HepG2 (cell line): ENCODE data around the gene LDB2. TPM values are rescaled to one million over a fixed set of nuclear protein-coding genes. Genes with fewer than 3 reads are reported as not detected.

Source experiments
- ATAC-seq: fragments of 200-7000 bp; cut with Tn5 transposase; 3 replicates; pipeline ENCODE4 v1.9.1; 2020; ENCODE audit warnings: mild to moderate bottlenecking, moderate library complexity
- BruUV-seq: library from RNA; stranded (reverse); fragments of 400-500 nt; replicated peaks from 2 replicates; lab custom pipeline; 2021; lab: Mats Ljungman, UMichigan
- CTCF ChIA-PET: fragments of 300-600 bp; formaldehyde crosslinking; extraction: SDS; loops from one replicate; lab custom pipeline; 2021; ENCODE audit warnings: low total read pairs, inconsistent platforms, low intra/inter-chr PET ratio; lab: Yijun Ruan, JAX
- POLR2A ChIA-PET: fragments of 350-600 bp; sonication (Branson Sonifier 250); formaldehyde crosslinking; loops from one replicate; lab custom pipeline; 2020; ENCODE audit warnings: antibody characterized with exemption, inconsistent platforms; lab: Yijun Ruan, JAX
- DNase-seq: peaks from one replicate; pipeline ENCODE4 v3.0.0-alpha.2; 2015; ENCODE audit warnings: low spot score
- FAIRE-seq: peaks from 3 replicates; lab custom pipeline; 2011; peaks lifted over from hg19 to GRCh38; lab: Jason Lieb, UNC
- H2AFZ ChIP-seq: one replicate; pipeline ENCODE4 v1.6.1; 2011; ENCODE audit warnings: low read length, inconsistent platforms
- H3K27ac ChIP-seq: fragments of 300-600 bp; 3 replicates; pipeline ENCODE4 v1.8.0; 2011; ENCODE audit warnings: mixed run types, mild to moderate bottlenecking, mixed read lengths, low read length, inconsistent platforms; ENCODE audit not compliant: insufficient read depth; ENCODE audit errors: extremely low read length
- H3K27me3 ChIP-seq, 2 experiments: fragments of 200-600 bp in 1 of 2; 2 replicates in 1 of 2; 3 replicates in 1 of 2; pipeline versions ENCODE4 v1.6.0 to v1.8.0; 2011; ENCODE audit warnings: low read length in 2 of 2, mild to moderate bottlenecking in 2 of 2, moderate library complexity in 2 of 2, inconsistent platforms in 1 of 2; ENCODE audit not compliant: insufficient read depth in 2 of 2, control insufficient read depth in 1 of 2
- H3K36me3 ChIP-seq, 2 experiments: fragments of 200-600 bp in 1 of 2; replicated peaks in 1 of 2; 2 replicates in 1 of 2; 3 replicates in 1 of 2; pipeline versions ENCODE4 v1.5.1 to v1.8.0; 2011; ENCODE audit warnings: low read length in 2 of 2, inconsistent platforms in 1 of 2; ENCODE audit not compliant: insufficient read depth in 2 of 2, control insufficient read depth in 1 of 2
- H3K4me1 ChIP-seq: 2 replicates; pipeline ENCODE4 v1.5.1; 2012; ENCODE audit warnings: low read length, inconsistent platforms; ENCODE audit not compliant: insufficient read depth
- H3K4me2 ChIP-seq: 2 replicates; pipeline ENCODE4 v1.6.0; 2011; ENCODE audit warnings: low read depth, low read length, inconsistent platforms
- H3K4me3 ChIP-seq, 3 experiments: fragments of 200-600 bp in 1 of 3; sonication (generic), shearing (Covaris generic) in 1 of 3; replicated peaks in 1 of 3; 2 replicates each; pipeline ENCODE4 v1.5.1; 2011 to 2016; ENCODE audit warnings: low read length in 3 of 3, inconsistent platforms in 2 of 3, low read depth in 2 of 3, mild to moderate bottlenecking in 2 of 3, control low read depth in 1 of 3, mixed read lengths in 1 of 3; ENCODE audit not compliant: insufficient read depth in 1 of 3
- H3K79me2 ChIP-seq: one replicate; pipeline ENCODE4 v1.6.1; 2011; ENCODE audit warnings: low read length, inconsistent platforms; ENCODE audit not compliant: insufficient read depth
- H3K9ac ChIP-seq: 2 replicates; pipeline ENCODE4 v1.6.0; 2011; ENCODE audit warnings: mild to moderate bottlenecking, low read depth, low read length, inconsistent platforms; ENCODE audit not compliant: insufficient read depth
- H3K9me3 ChIP-seq: 2 replicates; pipeline ENCODE4 v1.5.1; 2012; ENCODE audit warnings: mild to moderate bottlenecking, low read length
- H4K20me1 ChIP-seq: 2 replicates; pipeline ENCODE4 v1.6.0; 2011; ENCODE audit warnings: inconsistent platforms, mild to moderate bottlenecking, low read length, moderate library complexity; ENCODE audit not compliant: insufficient read depth
- ASH2L ChIP-seq: fragments of 300-600, 200-600 bp; sonication (generic); IDR thresholded peaks from 2 replicates; pipeline ENCODE4 v1.7.0; 2017; ENCODE audit warnings: low read depth, mild to moderate bottlenecking, moderate library complexity, mixed read lengths, low read length; ENCODE audit not compliant: insufficient read length
- CBX2 ChIP-seq, 2 experiments: fragments of 200-600 bp in 1 of 2; sonication (generic); formaldehyde crosslinking in 1 of 2; IDR thresholded peaks; 2 replicates each; pipeline versions ENCODE4 v1.7.0 to v1.8.1; 2018 to 2022; ENCODE audit warnings: low read depth in 2 of 2, low read length in 1 of 2, mild to moderate bottlenecking in 1 of 2, missing genetic modification reagents in 1 of 2
- CENPT ChIP-seq: sonication (generic); formaldehyde crosslinking; IDR thresholded peaks from 2 replicates; pipeline ENCODE4 v1.8.0; 2022; ENCODE audit warnings: low read depth, mild to moderate bottlenecking, moderate library complexity, missing genetic modification reagents
- HNF1B ChIP-seq: sonication (generic); formaldehyde crosslinking; IDR thresholded peaks from 2 replicates; pipeline ENCODE4 v1.5.1; 2020; ENCODE audit warnings: mild to moderate bottlenecking, moderate library complexity, missing genetic modification reagents
- KDM3A ChIP-seq: IDR thresholded peaks from 2 replicates; pipeline ENCODE4 v1.6.1; 2018; ENCODE audit warnings: low read depth, missing compliant biosample characterization
- KDM5A ChIP-seq: fragments of 200-600 bp; sonication (generic); IDR thresholded peaks from 2 replicates; pipeline ENCODE4 v1.7.0; 2018; ENCODE audit warnings: antibody characterized with exemption, mild to moderate bottlenecking, low read length, borderline replicate concordance
- NFE2L2 ChIP-seq: fragments of 150-350 bp; IDR thresholded peaks from 2 replicates; pipeline ENCODE4 v1.6.1; 2014; ENCODE audit warnings: low read length
- NR2F2 ChIP-seq: IDR thresholded peaks from 2 replicates; pipeline ENCODE4 v1.6.1; 2012; ENCODE audit warnings: low read depth, inconsistent platforms, borderline replicate concordance
- SRSF1 ChIP-seq: fragments of 200-400 bp; formaldehyde crosslinking; optimal IDR thresholded peaks from 2 replicates; pipeline ENCODE3; 2017; ENCODE audit warnings: mild to moderate bottlenecking, low read depth, low read length, moderate library complexity
- STAG1 ChIP-seq: sonication (generic); formaldehyde crosslinking; IDR thresholded peaks from 2 replicates; pipeline ENCODE4 v1.4.0; 2020; ENCODE audit warnings: missing genetic modification reagents
- ZBTB42 ChIP-seq: sonication (generic); formaldehyde crosslinking; IDR thresholded peaks from 2 replicates; pipeline ENCODE4 v1.5.0; 2020; ENCODE audit warnings: mild to moderate bottlenecking, missing genetic modification reagents
- ZBTB7B ChIP-seq: sonication (generic); formaldehyde crosslinking; IDR thresholded peaks from 2 replicates; pipeline ENCODE4 v1.4.0; 2020; ENCODE audit warnings: missing genetic modification reagents
- ZFY ChIP-seq: sonication (generic); formaldehyde crosslinking; IDR thresholded peaks from 2 replicates; pipeline ENCODE4 v1.4.0; 2020; ENCODE audit warnings: missing genetic modification reagents
- ZNF264 ChIP-seq: sonication (generic); formaldehyde crosslinking; IDR thresholded peaks from 2 replicates; pipeline ENCODE4 v1.4.0; 2020; ENCODE audit warnings: missing genetic modification reagents
- ZNF282 ChIP-seq: fragments of 450-650 bp; IDR thresholded peaks from 2 replicates; pipeline ENCODE4 v1.6.1; 2018; ENCODE audit not compliant: partially characterized antibody
- ZNF335 ChIP-seq: sonication (generic); formaldehyde crosslinking; IDR thresholded peaks from 2 replicates; pipeline ENCODE4 v1.4.0; 2020; ENCODE audit warnings: missing genetic modification reagents
- ZNF496 ChIP-seq: sonication (generic); formaldehyde crosslinking; IDR thresholded peaks from 2 replicates; pipeline ENCODE4 v1.8.1; 2023; ENCODE audit warnings: mild to moderate bottlenecking, moderate library complexity, missing genetic modification reagents; ENCODE audit not compliant: insufficient replicate concordance
- ZNF670 ChIP-seq: sonication (generic); formaldehyde crosslinking; IDR thresholded peaks from 2 replicates; pipeline ENCODE4 v1.8.0; 2022; ENCODE audit warnings: mild to moderate bottlenecking, missing genetic modification reagents, borderline replicate concordance
- ZNF687 ChIP-seq: sonication (generic); formaldehyde crosslinking; IDR thresholded peaks from 2 replicates; pipeline ENCODE4 v1.5.1; 2020; ENCODE audit warnings: mild to moderate bottlenecking, missing genetic modification reagents, moderate library complexity
- ZSCAN30 ChIP-seq: sonication (generic); formaldehyde crosslinking; IDR thresholded peaks from 2 replicates; pipeline ENCODE4 v1.5.0; 2020; ENCODE audit warnings: mild to moderate bottlenecking, missing genetic modification reagents
- WGBS: methylation state at CpG from one replicate; pipeline ENCODE4 v1.1.6; 2017; ENCODE audit warnings: low lambda C conversion rate; 5-methylcytosine and 5-hydroxymethylcytosine counted together
- in situ Hi-C: cut with HindIII; loops from 2 replicates; pipeline ENCODE4 v1.10.0; 2017; ENCODE audit warnings: low pct_unique_long_range_greater_than_20kb; ENCODE audit not compliant: extremely low pct_ligation_motif_present
- intact Hi-C: fragments of 100-400 bp; cut with micrococcal nuclease; formaldehyde crosslinking; loops from one replicate; pipeline ENCODE4 v1.10.0; 2022; ENCODE audit not compliant: unreplicated experiment
- polyA plus RNA-seq, 8 experiments: library from polyadenylated mRNA; depleted of rRNA in 3 of 8; stranded (reverse) in 7 of 8; unstranded in 1 of 8; fragments of >200 nt; fragmentation: Illumina TruSeq in 4 of 8; extraction: Trizol in 4 of 8; gene quantifications; 2 replicates each; pipeline versions ENCODE4 v1.2.1 to v1.2.3, GENCODE V29; 2011 to 2016; ENCODE audit warnings: low read depth in 4 of 8, missing spikeins in 1 of 8, mixed read lengths in 1 of 8; ENCODE audit not compliant: insufficient read depth in 1 of 8
- total RNA-seq, 5 experiments: library from RNA; depleted of rRNA; stranded (reverse); fragments of >200 nt; fragmentation: Illumina TruSeq; extraction: Trizol; gene quantifications; 2 replicates each; pipeline ENCODE4 v1.2.3, GENCODE V29; 2016; ENCODE audit warnings: low read depth in 1 of 5

Gene LDB2
- total and polyA plus RNA-seq, 2 of the 13 experiments (the other 11 are each of a cell fraction or from before 2014, with no cell fraction given) = not detected

GRCh38 chr4:16830081-16830480 lies 68.4 kb downstream of the LDB2 start:
- FAIRE-seq (no peak), DNase-seq (no peak), ATAC-seq (no peak)
- H3K27me3 ChIP-seq = no peaks in the 10 kb centered on the region
- in situ Hi-C loops (no loop called here), intact Hi-C loops (no loop called here)
- no peak overlapping the region for H2AFZ ChIP-seq
- 89% methylated on average over 3 of the region's 3 CpGs for WGBS
- H3K9ac ChIP-seq = no peak overlapping the region
- no peak overlapping the region for H3K4me3 ChIP-seq
- no peaks in the 10 kb centered on the region for H3K36me3 ChIP-seq
- no peak for TF ChIP-seq ZNF264 (CRISPR knock-in tag)
- no peak for TF ChIP-seq CBX2 (IDR thresholded peaks at IDR 0.05; ENCODE audit: low read depth, low read length)
- no peak for TF ChIP-seq CBX2 (CRISPR knock-in tag; IDR thresholded peaks at IDR 0.05; ENCODE audit: low read depth)
- TF ChIP-seq ZNF687 = no peak
- TF ChIP-seq STAG1 = no peak
- no peak for TF ChIP-seq ZNF670 (CRISPR knock-in tag)
- TF ChIP-seq HNF1B (CRISPR knock-in tag) = no peak
- no peak for TF ChIP-seq ZBTB7B (CRISPR knock-in tag)
- no peak for TF ChIP-seq SRSF1
- no peak for TF ChIP-seq KDM5A
- TF ChIP-seq ZFY (CRISPR knock-in tag) = no peak
- TF ChIP-seq ZBTB42 (CRISPR knock-in tag) = no peak
- TF ChIP-seq ZNF282 = no peak
- TF ChIP-seq ZSCAN30 = no peak
- TF ChIP-seq NR2F2 = no peak
- TF ChIP-seq NFE2L2 = no peak
- no peak for TF ChIP-seq ZNF335 (CRISPR knock-in tag)
- TF ChIP-seq ZNF496 (CRISPR knock-in tag) = no peak
- no peak for TF ChIP-seq ASH2L
- no peak for TF ChIP-seq KDM3A
- no peak for TF ChIP-seq CENPT (CRISPR knock-in tag)
- H4K20me1 ChIP-seq = no peaks in the 10 kb centered on the region
- POLR2A ChIA-PET = no interaction called here
- no peak overlapping the region for H3K27ac ChIP-seq
- H3K4me2 ChIP-seq = no peak overlapping the region
- H3K9me3 ChIP-seq = no peaks in the 10 kb centered on the region
- BruUV-seq = no TSS peak
- CTCF ChIA-PET = no interaction called here
- H3K79me2 ChIP-seq = no peaks in the 10 kb centered on the region
- peaks cover 58% of the 10 kb centered on the region for H3K4me1 ChIP-seq
